Mammary epithelial cell (primary cell): Measurements from ENCODE around the gene KCNH1.

Experiments used
- CTCF ChIP-seq, 2 donors: IDR thresholded peaks in 1 of 2; conservative IDR thresholded peaks in 1 of 2; 2 replicates each; pipeline ENCODE4 v1.5.1; 2011 to 2012; ENCODE audit warnings: inconsistent platforms in 2 of 2, low read length in 2 of 2, mild to moderate bottlenecking in 2 of 2, control low read depth in 1 of 2, low read depth in 1 of 2; ENCODE audit not compliant: insufficient read depth in 1 of 2; ENCODE audit errors: extremely low read depth in 1 of 2
- EZH2 ChIP-seq: IDR thresholded peaks from 2 replicates; pipeline ENCODE4 v1.6.1; 2012; ENCODE audit warnings: low read length, inconsistent platforms, borderline replicate concordance

- TF ChIP-seq EZH2 (no peak), CTCF (conservative IDR thresholded peaks at IDR 0.05 in 1 of 2, IDR thresholded peaks at IDR 0.05 in 1 of 2; ENCODE audit: extremely low read depth in 1 of 2, insufficient read depth in 1 of 2, low read depth in 1 of 2, low read length in 2 of 2) (no peak)
Observed at GRCh38 chr1:210684466-210685294, 449.3 kb downstream of the KCNH1 start.
